Nephron progenitor cell (in vitro differentiated cells): Measurements from ENCODE around the gene LRBA.

ENCODE experiments used
- DNase-seq: peaks from one replicate; pipeline ENCODE4 v3.0.0; 2021
- H3K27ac Mint-ChIP-seq: 2 replicates; pipeline ENCODE4 v1.8.0; 2021; ENCODE audit warnings: mild to moderate bottlenecking, moderate library complexity, mixed read lengths
- H3K27me3 Mint-ChIP-seq: 2 replicates; pipeline ENCODE4 v1.8.0; 2021; ENCODE audit warnings: mild to moderate bottlenecking, low read depth, mixed read lengths; ENCODE audit not compliant: poor library complexity
- H3K36me3 Mint-ChIP-seq: 2 replicates; pipeline ENCODE4 v1.8.0; 2021; ENCODE audit warnings: low read depth, mixed read lengths
- H3K4me1 Mint-ChIP-seq: 2 replicates; pipeline ENCODE4 v1.8.0; 2021; ENCODE audit warnings: mixed read lengths
- H3K4me3 Mint-ChIP-seq: 2 replicates; pipeline ENCODE4 v1.8.0; 2021; ENCODE audit warnings: mild to moderate bottlenecking, moderate library complexity, mixed read lengths
- H3K9me3 Mint-ChIP-seq: 2 replicates; pipeline ENCODE4 v1.8.0; 2021; ENCODE audit warnings: mild to moderate bottlenecking, moderate library complexity, mixed read lengths
- CTCF ChIP-seq: fragments of 200-600 bp; sonication (generic); IDR thresholded peaks from 2 replicates; pipeline ENCODE4 v1.5.0; 2021; ENCODE audit warnings: antibody characterized with exemption

Gene LRBA

DNA sequence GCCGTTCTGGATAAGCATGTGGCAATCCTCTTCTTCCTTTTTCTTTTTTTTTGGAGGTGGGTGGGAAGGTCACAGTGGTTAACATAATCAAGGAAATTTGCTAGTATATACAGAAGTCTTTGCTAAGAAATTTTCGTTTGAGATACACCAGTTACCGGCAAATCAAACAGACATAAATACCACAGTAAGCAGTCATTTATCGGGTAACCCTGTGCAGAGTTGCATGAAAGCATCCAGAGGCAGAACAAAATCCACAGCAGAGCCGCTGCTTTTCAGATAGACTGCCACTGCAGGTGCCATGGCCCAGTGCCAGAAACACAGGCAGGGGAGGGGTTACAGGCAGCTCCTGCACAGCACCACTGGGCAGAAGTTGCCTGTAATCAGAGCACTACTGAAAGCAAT is 612.2 kb downstream of the LRBA start:
- H3K4me3 Mint-ChIP-seq: no peak overlapping the region
- DNase-seq: no peak
- no peak for TF ChIP-seq CTCF
- no peaks in the 10 kb centered on the region for H3K9me3 Mint-ChIP-seq
- H3K4me1 Mint-ChIP-seq: no peaks in the 10 kb centered on the region
- H3K36me3 Mint-ChIP-seq: no peaks in the 10 kb centered on the region
- H3K27me3 Mint-ChIP-seq: no peaks in the 10 kb centered on the region
- no peak overlapping the region for H3K27ac Mint-ChIP-seq

GRCh38 chr4:150401083-150401687 is 613.9 kb downstream of the LRBA start:
- H3K27me3 Mint-ChIP-seq: no peaks in the 10 kb centered on the region
- no peak for TF ChIP-seq CTCF
- H3K9me3 Mint-ChIP-seq: no peaks in the 10 kb centered on the region
- no peak overlapping the region for H3K4me3 Mint-ChIP-seq
- no peak for DNase-seq
- H3K36me3 Mint-ChIP-seq: no peaks in the 10 kb centered on the region
- H3K27ac Mint-ChIP-seq: no peak overlapping the region
- H3K4me1 Mint-ChIP-seq: no peaks in the 10 kb centered on the region

DNA sequence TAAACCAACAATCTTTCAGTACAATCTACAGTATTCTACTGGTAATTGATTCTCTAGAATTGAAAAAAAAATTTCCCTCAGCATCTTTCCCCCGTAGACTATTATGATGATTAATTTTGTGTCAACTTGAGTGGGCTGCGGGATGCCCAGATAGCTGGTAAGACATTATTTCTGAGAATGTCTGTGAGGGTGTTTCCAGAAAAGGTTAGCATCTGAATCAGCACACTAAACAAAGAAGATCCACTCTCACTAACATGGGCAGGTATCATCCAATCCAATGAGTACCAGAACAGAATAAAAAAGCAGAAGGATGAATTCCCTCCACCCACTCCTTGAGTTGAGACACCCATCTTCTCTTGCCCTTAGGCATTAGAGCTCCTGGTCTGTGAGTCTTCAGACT is 619.2 kb downstream of the LRBA start:
- TF ChIP-seq CTCF: no peak
- Mint-ChIP-seq H3K36me3 (peaks cover 9% of the 10 kb centered on the region), H3K4me3 (no peak overlapping the region), H3K4me1 (no peaks in the 10 kb centered on the region), H3K9me3 (peaks cover 7% of the 10 kb centered on the region), H3K27me3 (no peaks in the 10 kb centered on the region), H3K27ac (no peak overlapping the region)
- DNase-seq: no peak

DNA sequence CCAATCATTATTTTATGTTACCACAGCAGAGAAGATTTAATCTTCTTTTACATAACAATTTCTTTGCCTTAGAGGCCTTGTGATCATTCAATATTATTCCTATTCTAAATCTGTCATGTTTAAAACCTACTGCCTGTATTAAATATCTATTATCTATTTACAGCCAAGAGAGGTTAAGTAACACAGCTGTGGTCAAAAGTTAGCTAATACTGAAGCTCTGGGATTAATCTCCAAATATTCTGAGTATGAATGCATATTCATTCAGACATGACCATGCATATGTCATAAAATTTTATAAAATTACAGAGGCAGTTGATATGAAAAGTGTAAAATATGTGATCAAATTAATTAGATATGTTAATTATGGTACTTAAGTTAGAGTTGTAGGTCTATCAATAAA is 621.0 kb downstream of the LRBA start:
- H3K4me1 Mint-ChIP-seq: no peaks in the 10 kb centered on the region
- DNase-seq: no peak
- H3K4me3 Mint-ChIP-seq: no peak overlapping the region
- no peaks in the 10 kb centered on the region for H3K27me3 Mint-ChIP-seq
- H3K36me3 Mint-ChIP-seq: peaks cover 9% of the 10 kb centered on the region
- H3K9me3 Mint-ChIP-seq: peaks cover 7% of the 10 kb centered on the region
- no peak overlapping the region for H3K27ac Mint-ChIP-seq
- TF ChIP-seq CTCF: no peak

DNA sequence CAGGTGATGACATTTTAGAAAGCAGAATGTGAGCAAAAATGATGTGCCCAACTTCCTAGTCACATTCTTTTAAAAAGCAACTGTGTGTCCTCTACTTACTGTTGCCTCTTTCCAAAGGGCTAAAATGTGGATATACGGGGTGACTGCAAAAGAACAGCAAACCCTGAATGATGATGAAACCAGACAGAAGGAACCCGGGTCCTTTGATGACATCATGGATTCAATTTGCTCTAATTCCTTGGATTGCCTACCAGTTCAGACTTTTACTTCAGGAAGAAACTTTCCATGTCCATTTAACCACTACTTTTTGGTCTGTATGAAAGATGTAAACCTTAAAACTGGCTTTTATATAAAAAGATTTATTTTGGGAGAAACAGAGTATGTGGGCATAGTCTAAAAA is 624.0 kb downstream of the LRBA start:
- H3K9me3 Mint-ChIP-seq: peaks cover 7% of the 10 kb centered on the region
- no peak overlapping the region for H3K27ac Mint-ChIP-seq
- no peak for TF ChIP-seq CTCF
- peaks cover 9% of the 10 kb centered on the region for H3K36me3 Mint-ChIP-seq
- H3K4me3 Mint-ChIP-seq: no peak overlapping the region
- no peaks in the 10 kb centered on the region for H3K4me1 Mint-ChIP-seq
- DNase-seq: no peak
- no peaks in the 10 kb centered on the region for H3K27me3 Mint-ChIP-seq

DNA sequence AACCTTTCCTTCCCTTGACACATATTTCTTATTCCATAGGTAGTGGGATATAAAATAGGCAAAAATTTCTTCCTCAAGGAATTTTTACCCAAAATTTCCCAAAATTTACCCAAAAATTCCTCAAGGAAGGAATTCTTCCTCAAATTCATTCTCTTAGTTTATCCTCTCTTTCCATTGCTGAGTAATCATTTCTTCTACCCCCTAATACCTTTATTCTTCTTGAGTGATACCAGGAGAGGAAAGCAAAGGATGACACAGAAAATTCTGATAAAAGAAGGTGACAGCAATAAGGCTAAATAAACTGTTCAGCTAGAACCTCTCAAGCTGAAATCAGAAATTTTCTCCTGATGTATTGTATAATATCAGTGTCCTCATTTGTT is 624.6 kb downstream of the LRBA start:
- no peak for DNase-seq
- H3K27me3 Mint-ChIP-seq: no peaks in the 10 kb centered on the region
- H3K36me3 Mint-ChIP-seq: peaks cover 9% of the 10 kb centered on the region
- peaks cover 2% of the 10 kb centered on the region for H3K4me1 Mint-ChIP-seq
- no peak overlapping the region for H3K4me3 Mint-ChIP-seq
- H3K27ac Mint-ChIP-seq: no peak overlapping the region
- peaks cover 7% of the 10 kb centered on the region for H3K9me3 Mint-ChIP-seq
- no peak for TF ChIP-seq CTCF
